GM18907 (cell line): ENCODE measurements around the gene IMPA2.
"Not testable (repeated sequence)": the region's sequence is repeated elsewhere in the genome, so short reads cannot be mapped to it uniquely, and the experiment has no call there.

ENCODE experiments used
- ATAC-seq: cut with Tn5 transposase; IDR thresholded peaks from one replicate; pipeline ENCODE4 v1.9.1; 2021; ENCODE audit warnings: mild to moderate bottlenecking, moderate library complexity; ENCODE audit not compliant: unreplicated experiment

The IMPA2 gene

DNA sequence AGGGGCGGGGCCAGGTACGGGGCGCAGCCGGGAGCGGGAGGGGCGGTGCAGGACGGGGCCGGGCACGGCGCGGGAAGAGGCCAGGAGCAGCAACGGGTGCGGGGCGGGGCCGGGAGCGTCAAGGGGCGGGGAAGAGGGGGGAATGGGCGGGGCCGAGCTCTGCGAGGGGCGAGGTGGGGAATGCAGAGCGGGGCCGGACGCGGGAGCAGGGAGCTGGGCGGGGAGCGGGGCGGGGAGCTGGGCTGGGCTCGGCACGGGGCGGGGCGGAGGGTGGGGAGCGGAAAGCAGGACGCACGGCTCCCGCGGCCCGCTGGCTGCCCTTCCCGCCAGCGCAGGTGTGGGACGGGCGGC is at the start of gene IMPA2:
IMPA2 (plus strand) TSS at position 316 of the 351 bp plus-strand sequence. CDS start 163 bp downstream, outside the sequence.
- peak; percentile 36 for ATAC-seq

DNA sequence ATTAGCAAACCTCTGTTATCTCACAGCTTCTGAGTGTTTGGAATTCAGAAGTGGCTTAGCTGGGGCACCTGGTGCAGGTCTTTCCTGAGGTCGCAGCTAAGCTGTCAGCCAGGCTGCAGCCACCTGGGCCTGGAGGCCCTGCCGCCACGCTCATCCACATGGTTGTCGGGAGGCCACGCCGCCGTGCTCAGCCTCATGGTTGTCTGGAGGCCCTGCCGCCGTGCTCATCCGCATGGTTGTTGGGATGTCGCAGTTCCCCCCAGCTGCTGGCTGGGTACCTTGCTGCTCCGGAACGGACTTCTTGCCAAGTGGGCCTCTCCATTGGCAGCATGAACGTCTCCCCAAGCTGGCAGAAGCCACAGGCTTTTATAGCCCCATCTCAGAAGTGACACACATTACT is 48.9 kb upstream of the IMPA2 start:
- ATAC-seq: no peak

DNA sequence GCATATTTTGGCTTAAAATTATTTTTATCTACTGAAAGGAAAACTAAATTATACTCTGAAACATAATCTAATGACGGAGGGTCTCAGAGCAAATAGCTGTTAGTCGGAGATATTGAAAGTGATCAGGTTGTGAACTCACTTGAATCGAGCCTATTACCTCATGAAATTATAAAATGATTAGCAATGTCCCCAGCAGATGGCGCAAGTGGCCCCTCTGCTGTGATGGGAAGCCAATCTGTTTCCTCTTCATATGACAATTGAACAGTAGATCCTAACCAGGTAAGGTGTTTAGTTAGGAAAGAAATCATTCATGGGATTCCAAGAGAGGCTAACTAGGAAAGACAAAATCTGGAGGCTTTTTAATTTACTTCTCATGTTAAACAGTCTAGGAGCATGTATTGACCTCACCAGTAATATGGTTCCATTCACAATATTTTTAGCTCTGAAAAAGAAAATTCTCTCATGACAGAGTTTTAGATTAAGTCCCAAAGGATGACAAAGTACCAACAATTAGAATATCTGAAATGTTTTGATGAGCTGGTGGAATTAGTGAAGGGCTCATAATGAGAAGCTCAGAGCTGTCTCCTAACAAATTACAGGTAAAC is 43.3 kb upstream of the IMPA2 start:
- peak; percentile 68 for ATAC-seq

DNA sequence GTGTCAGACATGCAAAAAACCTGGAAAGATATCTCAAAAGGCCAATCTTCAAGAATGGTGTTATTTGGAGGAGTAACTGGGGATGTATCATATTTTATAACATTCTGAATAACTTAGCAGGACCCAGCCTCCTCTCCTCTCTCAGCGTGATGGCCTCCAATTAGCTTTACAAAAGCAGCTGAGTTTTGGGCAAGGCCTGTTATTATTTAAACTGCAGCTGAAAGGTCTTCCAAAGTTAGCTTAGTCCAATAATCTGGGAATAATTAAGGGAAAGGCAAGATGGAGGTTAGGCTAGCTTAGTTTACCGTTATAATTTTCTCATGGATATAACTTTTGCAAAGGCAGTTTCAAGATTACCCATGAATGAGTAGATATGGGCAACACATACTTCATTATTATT is 40.4 kb upstream of the IMPA2 start:
- no peak for ATAC-seq

DNA sequence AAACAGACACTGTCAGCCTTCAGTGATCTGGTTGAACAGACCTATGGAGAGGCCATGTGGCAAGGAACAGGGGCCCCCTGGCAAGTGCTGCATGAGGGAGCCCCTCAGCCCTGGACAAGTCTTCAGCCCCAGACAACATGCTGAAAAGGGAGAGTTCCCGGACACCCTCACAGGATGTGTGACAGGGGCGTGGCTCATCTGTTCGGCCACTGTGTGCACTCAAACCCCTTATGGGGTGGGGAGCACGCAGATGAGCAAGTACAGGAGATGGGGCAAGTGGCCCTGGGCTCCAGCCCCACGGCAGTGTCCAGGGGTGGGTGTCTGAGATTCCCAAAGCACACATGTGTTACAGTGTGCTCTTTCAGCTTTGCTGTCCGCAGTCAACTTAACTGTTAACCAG is 37.8 kb upstream of the IMPA2 start:
- no peak for ATAC-seq

DNA sequence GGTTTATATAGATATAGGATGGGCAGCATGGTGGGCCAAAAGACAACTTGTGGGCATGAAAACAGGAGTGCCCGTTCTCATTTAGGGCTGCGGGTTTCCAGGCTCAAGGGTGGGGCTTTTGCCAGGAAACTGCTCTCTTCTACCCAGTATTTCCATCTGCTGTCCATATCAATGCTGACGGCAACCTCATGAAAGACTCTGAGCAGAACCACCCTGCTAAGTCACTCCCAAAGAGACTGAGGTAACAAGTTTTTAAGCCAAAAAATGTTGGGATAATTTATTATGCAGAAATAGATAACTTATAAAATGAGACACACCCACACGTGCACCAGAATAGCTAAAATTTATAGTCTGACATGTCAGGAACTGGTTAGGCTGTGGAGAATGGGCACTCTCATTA is 37.1 kb upstream of the IMPA2 start:
- no peak for ATAC-seq

DNA sequence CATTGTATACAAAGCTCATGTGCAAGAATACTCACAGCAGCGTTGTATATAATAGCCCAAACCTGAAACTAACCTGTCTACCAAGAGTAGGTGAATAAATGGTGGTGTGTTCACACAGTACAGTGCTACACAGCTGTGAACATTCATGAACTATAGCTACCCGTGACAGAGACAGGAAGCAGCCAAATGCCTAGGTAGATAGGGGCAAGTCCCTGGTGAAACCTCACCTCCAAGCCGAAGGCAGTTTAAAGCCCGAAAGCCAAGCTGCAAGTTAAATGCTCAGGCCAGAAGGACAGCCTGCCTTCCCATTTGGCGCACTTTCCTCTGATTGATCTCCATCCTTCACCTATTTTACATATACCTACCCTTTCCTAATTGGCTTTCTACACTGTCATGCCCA is 36.5 kb upstream of the IMPA2 start:
- no peak for ATAC-seq

DNA sequence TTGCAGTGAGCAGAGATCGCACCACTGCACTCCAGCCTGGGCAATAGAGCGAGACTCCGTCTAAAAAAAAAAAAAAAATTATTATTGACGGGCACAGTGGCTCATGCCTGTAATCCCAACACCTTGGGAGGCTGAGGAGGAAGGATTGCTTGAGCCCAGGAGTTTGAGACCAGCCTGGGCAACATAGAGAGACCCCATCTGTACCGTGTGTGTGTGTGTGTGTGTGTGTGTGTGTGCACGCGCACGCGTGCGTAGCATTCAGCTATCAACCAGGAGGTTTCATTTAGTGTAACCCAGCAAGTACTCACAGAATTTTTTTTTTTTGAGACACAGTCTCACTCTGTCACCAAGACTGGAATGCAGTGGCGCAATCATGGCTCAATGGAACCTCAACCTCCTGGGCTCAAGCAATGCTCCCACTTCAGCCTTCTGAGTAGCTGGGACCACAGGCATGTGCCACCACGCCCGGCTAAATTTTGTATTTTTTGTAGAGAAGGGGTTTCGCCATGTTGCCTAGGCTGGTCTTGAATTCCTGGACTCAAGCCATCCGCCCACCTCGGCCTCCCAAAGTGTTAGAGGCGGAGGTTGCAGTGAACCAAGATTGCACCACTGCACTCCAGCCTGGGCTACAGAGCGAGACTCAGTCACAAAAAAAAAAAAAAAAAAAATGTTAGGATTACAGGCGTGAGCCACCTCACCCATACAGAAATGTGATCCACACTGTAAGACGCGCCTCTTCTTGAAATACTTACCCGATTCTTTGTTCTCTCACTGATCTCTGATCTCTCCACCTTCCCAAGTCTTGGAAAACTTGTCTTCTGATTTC is 35.3 kb upstream of the IMPA2 start:
- not testable (repeated sequence) for ATAC-seq

DNA sequence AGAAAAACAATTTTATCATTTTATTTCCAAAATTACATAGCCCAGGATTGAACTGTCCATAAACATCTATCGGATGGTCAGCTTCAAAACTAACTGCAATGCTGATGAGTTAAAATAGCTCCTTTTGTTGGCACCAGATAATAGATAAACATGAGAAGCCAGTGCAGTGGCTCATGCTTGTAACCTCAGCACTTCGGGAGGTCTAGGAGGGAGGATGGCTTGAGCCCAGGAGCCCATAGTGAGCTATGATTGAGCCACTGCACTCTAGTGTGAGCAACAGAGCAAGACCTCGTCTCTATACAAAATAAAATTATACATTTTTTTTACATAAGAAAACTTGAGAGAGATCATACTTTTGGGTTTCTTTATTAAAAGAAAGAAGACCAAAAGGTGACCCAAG is 34.6 kb upstream of the IMPA2 start:
- ATAC-seq: no peak

DNA sequence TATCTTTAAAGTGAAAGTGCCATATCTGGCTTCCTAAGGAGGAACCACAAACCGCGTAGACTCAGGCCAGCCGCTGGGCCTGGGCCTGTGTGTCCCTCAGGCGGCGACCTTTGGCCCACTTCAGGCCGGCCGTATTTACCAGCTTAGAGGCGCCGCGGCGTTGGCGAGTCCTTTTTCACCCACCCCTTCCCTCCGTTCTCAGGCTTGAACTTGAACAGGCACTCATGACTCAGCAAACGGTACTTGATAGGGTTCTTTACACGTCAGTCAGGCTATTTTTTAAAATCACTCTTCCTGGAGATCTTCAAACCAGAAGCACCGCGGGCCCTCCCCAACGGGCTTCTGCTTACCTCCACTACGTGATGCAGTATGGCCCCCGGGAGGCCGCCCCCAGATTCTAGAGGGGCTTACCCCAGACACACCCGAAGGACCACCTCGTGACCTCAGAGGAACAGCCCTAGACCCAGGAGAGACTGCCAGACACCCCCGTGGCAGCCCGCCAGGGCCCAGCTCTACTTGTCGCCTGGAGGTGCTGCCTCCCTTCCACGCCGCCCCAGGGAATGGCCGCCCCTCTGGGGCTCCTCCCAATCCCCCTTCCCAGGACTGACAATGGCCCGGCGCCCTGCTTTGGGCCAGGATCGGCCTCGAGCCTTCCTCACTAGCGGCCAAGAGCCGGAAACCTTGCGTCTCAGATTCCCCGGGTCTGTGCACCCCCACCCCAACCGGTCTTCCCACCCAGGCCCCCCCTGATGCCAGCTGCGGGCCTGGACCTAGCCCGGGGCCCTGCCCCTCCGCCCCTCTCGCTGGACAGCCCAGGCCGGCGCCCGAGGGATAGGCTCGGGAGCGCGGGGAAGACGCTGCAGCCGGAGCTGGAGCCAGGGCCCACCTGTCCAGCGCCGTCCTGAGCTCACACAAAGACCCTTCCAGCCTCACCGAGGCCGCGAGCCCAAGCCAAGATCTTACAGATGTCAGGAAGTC is 33.8 kb upstream of the IMPA2 start:
- ATAC-seq: peak; percentile 94

DNA sequence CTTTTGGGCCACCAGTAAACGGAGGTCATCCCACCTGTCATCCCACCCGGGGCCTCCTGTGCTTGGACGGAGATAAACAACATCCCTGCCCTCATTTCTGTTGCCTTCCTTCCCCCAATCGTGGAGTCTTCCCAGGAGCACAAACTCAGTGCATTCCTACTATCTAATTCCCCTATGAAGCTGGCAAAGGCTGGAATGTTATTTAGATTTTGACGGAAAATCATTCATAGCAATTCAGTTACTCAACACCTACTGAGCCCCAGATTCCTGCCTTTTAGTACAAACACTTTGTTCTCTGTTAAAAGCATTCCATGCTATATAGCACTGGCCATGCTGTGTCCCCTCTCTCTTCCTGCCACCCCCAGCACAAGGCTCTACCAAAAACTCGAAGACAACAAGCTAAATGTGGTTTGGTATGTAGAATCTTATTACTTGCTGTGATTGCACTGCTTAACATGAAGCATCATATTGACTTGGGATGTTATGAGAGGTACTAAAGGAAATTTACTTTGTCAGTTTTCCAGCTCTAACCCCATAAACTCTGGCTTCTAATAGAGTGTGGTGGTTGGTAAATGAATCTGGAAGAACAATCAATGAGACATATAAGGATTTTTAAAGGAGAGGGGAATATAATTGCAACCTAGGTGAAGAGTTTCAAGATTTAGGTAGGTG is 32.3 kb upstream of the IMPA2 start:
- ATAC-seq: no peak

DNA sequence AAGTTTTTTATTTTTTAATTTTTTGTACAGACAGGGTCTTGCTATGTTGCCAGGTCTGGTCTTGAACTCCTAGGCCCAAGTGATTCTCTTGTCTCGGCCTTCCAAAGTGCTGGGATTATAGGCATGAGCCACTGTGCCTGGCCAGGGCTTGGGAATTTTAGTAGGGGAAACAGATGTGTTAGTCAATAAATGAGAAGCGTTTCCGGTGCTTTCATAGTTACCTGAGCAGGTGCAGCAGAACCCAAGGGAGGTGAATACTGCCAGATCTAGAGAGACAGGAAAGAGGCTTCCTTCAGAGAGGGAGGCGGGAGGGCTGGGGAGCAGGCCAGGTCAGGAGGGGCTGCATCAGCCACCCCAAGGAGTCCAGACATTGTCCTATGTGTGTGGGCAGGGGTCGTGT is 30.5 kb upstream of the IMPA2 start:
- no peak for ATAC-seq

DNA sequence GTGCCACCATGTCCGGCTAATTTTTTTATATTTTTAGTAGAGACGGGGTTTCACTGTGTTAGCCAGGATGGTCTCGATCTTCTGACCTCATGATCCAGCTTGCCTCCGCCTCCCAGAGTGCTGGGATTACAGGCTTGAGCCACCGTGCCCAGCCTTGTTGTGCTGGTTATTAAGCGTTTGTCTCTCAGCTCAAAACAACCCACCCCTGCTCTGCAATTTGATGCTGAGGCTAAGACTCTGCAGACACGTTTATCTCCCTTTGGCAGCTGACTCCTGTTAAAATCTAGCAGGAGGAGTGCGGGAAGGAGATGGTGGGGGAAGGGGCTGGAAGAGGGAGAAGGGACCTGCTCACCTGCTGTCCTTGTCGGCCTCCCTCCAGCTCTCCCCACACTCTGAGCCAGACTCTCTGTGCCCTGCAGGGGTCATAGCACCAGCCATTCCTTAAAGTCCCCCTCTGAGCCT is 29.9 kb upstream of the IMPA2 start:
- ATAC-seq: no peak

DNA sequence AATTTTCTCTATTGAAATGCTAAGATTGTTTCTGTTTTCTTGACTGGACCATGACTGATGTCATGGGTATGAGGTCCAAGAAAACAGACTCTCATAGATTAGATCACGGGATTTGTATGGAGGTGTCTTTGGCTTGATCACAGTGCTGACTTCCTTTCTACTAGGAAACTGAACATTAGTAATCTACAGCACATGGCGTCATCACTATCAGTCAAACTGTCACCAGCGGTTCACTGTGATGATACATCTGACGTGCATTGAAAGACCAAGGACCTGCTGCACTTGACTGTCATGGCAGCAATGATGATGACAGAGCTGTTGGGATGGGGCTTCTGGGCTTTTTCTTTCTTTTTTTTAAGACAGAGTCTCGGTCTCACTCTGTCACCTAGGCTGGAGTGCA is 28.2 kb upstream of the IMPA2 start:
- ATAC-seq: no peak

DNA sequence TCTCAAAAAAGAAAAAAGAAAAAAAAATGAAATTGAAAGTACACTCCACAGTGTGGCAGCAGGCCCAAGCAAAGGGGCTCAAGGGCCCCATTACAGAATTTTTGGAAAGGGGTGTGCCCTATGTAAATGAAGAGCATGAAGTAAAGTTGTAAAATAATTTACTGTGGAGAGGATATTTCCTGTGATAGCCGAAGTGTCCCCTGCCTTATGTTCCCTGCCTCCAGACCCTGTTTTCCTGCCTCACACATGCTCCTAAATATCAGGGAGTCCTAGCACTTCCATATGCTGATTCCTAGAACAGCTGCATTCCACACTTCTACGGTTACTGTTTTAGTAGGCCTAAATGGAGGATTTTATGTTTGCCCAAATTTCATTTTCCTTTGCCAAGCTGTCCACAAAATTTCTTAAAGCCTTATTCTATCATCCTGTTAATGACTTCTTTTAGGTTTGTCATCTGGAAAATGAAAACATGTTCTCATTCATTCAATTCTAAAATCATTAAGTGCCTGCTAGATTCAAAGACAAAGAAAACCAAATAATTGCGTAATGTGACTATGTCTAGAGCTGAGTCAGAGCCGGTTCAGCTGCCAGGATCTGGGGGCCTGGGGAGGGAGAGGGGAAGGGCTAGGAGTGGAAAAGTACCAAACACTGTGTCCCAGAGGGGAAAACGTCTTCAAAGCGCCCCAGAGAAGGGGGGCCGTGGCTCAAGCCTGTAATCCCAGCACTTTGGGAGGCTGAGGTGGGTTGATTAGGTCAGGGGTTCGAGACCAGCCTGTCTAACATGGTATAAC is 25.9 kb upstream of the IMPA2 start:
- ATAC-seq: no peak

DNA sequence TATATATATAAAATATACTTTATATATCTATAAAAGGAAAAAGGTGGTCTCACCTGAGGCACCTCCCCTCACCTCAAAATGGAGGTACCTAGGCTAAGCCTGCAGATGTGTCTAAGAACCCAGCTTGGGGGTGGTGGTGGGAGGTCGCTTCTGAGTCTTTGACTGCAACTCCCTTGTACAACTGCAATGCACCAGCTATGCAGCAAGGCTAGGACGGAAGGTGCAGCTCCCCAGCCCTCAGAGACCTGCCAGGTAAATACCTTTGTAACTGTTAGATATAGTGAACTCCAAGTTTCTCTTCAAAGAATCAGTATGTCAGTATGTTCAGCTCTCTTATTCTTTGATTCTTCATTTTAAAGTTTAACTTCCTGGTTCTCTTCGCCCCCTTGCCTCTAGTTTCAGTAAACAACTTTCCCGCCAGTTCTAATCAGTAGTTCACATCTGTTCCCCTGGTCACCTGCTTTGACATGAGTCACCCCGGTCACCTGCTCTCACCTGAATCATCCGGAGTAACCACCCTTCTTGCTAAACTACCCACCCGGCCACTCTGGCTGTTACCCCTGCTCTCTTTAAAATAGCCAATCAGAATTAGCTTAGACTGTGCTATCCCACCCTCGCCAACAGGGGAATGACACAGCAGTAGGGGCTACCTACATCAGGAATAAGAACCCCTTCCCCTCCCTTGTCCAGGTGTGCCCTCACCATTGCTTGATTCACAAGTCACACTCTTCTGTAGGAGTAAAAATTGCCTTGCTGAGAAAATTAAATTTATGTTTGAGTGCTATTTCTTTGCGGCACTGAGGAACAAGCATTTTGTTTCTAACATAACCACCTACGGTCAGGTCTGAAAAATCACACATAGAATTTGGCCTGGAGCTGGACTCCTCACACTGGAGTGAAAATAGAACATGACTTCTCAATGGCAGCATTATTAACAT is 24.7 kb upstream of the IMPA2 start:
- ATAC-seq: no peak

DNA sequence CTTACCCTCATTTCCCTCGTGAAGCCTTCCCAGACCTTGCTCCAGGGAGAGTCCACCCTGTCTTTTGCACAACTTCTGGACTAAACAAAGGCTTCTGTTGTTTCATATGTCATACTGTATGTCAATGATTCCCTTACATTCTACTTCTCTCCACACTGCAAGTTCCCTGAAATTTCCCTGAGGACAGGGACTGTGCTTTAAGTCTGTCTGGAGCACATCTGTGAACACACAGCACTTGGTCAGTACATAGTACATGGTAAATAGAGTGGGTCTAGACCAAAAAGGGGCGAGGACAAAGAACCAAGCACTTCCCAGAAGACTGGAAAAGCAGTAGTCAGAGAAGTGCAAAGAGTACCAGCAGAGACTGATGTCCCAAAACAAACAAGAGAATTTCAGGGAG is 23.7 kb upstream of the IMPA2 start:
- ATAC-seq: no peak

DNA sequence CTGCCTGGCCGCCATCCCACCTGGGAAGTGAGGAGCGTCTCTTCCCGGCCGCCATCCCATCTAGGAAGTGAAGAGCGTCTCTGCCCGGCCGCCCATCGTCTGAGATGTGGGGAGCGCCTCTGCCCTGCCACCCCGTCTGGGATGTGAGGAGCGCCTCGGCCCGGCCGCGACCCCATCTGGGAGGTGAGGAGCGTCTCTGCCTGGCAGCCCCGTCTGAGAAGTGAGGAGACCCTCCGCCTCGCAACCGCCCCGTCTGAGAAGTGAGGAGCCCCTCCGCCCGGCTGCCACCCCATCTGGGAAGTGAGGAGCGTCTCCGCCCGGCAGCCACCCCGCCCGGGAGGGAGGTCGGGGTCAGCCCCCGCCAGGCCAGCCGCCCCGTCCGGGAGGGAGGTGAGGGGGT is 21.7 kb upstream of the IMPA2 start:
- not testable (repeated sequence) for ATAC-seq
